LNCaP clone FGC (cell line): ENCODE data around the gene FOXP1.

ENCODE experiments used
- DNase-seq: peaks from one replicate; pipeline ENCODE4 v3.0.0-alpha.2; 2011; ENCODE audit warnings: low read depth
- H3K4me3 ChIP-seq: 2 replicates; pipeline ENCODE4 v1.5.1; 2011; ENCODE audit warnings: mild to moderate bottlenecking, low read depth, low read length, control low read depth
- CTCF ChIP-seq: IDR thresholded peaks from 2 replicates; pipeline ENCODE4 v1.5.1; 2012; ENCODE audit warnings: mild to moderate bottlenecking; ENCODE audit not compliant: control insufficient read depth, insufficient read depth; ENCODE audit errors: extremely low read depth

Gene FOXP1

DNA sequence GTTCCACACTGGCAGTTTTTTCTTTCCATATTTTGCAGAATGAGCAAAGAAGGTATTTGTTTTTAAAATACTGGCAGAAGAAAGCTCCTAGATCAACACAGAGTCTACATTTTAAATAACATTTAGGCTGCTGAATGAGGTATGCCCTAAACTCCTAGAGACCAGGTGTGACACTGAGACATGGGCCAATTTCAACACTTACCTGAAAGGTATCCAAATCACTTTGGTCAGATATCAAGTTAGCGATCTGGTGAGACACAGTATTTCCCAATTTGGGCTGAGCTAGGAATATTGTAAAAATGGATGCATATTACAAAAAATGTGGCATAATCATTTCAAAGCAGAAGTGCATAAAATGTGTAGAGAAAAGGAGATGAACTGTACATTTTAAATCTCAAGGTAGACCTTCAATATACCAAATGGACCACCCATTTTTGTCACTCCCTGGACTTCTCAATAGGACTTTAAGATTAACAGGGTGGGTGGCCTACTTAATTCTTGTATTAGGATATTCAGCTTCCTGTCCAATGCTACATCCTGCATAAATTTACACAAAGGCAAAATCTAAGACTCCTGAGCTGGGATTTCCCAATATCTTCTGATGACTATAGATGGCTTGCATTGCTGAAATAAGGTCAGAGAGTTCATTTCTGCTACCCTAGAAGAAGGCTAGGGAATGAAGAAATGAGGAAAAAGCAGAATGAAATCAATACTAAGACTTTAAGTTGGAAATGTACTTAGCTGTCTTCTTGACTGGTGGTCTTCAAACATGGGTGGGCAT, 487.8 kb downstream of the FOXP1 start:
- H3K4me3 ChIP-seq, result no peak overlapping the region
- no peak for TF ChIP-seq CTCF
- no peak for DNase-seq

- TF ChIP-seq CTCF, result no peak
- H3K4me3 ChIP-seq, result no peak overlapping the region
- DNase-seq, result no peak
Measured at GRCh38 chr3:71094658-71095209, 488.8 kb downstream of the FOXP1 start.

GRCh38 chr3:71092665-71093064, 490.9 kb downstream of the FOXP1 start:
- no peak for DNase-seq
- no peak overlapping the region for H3K4me3 ChIP-seq
- TF ChIP-seq CTCF, result no peak

- no peak overlapping the region for H3K4me3 ChIP-seq
- no peak for TF ChIP-seq CTCF
- no peak for DNase-seq
Measured at GRCh38 chr3:71090207-71090606, 493.3 kb downstream of the FOXP1 start.

GRCh38 chr3:71089271-71089847, 494.2 kb downstream of the FOXP1 start:
- DNase-seq, result no peak
- TF ChIP-seq CTCF, result no peak
- no peak overlapping the region for H3K4me3 ChIP-seq

GRCh38 chr3:71088742-71089141, 494.8 kb downstream of the FOXP1 start:
- H3K4me3 ChIP-seq, result no peak overlapping the region
- no peak for TF ChIP-seq CTCF
- no peak for DNase-seq
